Adrenal gland (tissue), 12 donors: ENCODE data around the gene NMU. TPM values are rescaled to one million over a fixed set of nuclear protein-coding genes. Genes with fewer than 3 reads are reported as not detected.
"Not testable (repeated sequence)": the region's sequence is repeated elsewhere in the genome, so short reads cannot be mapped to it uniquely, and the experiment has no call there.

ENCODE experiments used
- DNase-seq, 7 donors: peaks; one replicate each; pipeline ENCODE4 v3.0.0-alpha.2; 2019 to 2020
- H3K27ac ChIP-seq, 5 donors: fragments of 200-600 bp; sonication (generic) in 4 of 5; 1 replicate in 3 of 5; 2 replicates in 2 of 5; pipeline versions ENCODE4 v1.5.1 to v1.8.0; 2016 to 2020; ENCODE audit warnings: mild to moderate bottlenecking in 1 of 5
- H3K27me3 ChIP-seq: fragments of 200-600 bp; 2 replicates; pipeline ENCODE4 v1.8.0; 2021
- H3K36me3 ChIP-seq, 2 donors: fragments of 200-600 bp; replicated peaks in 1 of 2; 1 replicate in 1 of 2; 2 replicates in 1 of 2; pipeline versions ENCODE4 v1.5.1 to v1.8.0; 2018 to 2022
- H3K4me1 ChIP-seq, 2 donors: fragments of 200-600 bp; replicated peaks in 1 of 2; 1 replicate in 1 of 2; 2 replicates in 1 of 2; pipeline versions ENCODE4 v1.5.1 to v1.8.0; 2018 to 2021
- H3K4me3 ChIP-seq, 4 donors: fragments of 200-600 bp; sonication (generic) in 3 of 4; one replicate each; pipeline ENCODE4 v1.5.1; 2016 to 2018
- H3K9me3 ChIP-seq, 3 donors: fragments of 200-600 bp; sonication (generic) in 1 of 3; replicated peaks in 1 of 3; 1 replicate in 2 of 3; 2 replicates in 1 of 3; pipeline versions ENCODE4 v1.5.1 to v1.8.0; 2016 to 2021
- CTCF ChIP-seq, 6 experiments: fragments of 450-650 bp in 4 of 6; fragments of 200-600 bp in 2 of 6; sonication (generic) in 1 of 6; IDR thresholded peaks; 1 replicate in 5 of 6; 2 replicates in 1 of 6; pipeline versions ENCODE4 v1.5.1 to v1.8.0; 2016 to 2021; ENCODE audit warnings: antibody characterized with exemption in 6 of 6, mild to moderate bottlenecking in 2 of 6, moderate library complexity in 1 of 6
- POLR2A ChIP-seq, 2 donors: fragments of 450-650 bp; IDR thresholded peaks; one replicate each; pipeline ENCODE4 v1.6.1; 2017; ENCODE audit warnings: antibody characterized with exemption in 2 of 2, mild to moderate bottlenecking in 2 of 2, moderate library complexity in 1 of 2
- WGBS, 4 donors: extraction: QIAGEN DNeasy Blood & Tissue Kit in 2 of 4; methylation state at CpG; one replicate each; pipeline versions ENCODE4 v1.1.5 to v1.1.7; 2013 to 2017; 5-methylcytosine and 5-hydroxymethylcytosine counted together
- intact Hi-C, 2 donors: fragments of 100-400 bp; cut with DNase I; formaldehyde crosslinking; loops; one replicate each; pipeline versions ENCODE4 v1.14.1 to v1.15.0; 2022 to 2023
- polyA plus RNA-seq, 3 donors: library from polyadenylated mRNA; stranded (reverse); fragments of 200-250 nt in 2 of 3; fragments of 350-450 nt in 1 of 3; fragmentation: Illumina TruSeq in 1 of 3; extraction: RNeasy Lipid Tissue Mini Kit (QIAGEN cat#74804) in 1 of 3; gene quantifications; one replicate each; pipeline ENCODE4 v1.2.3, GENCODE V29; 2013 to 2014
- total RNA-seq, 9 donors: library from RNA; depleted of rRNA in 4 of 9; stranded (reverse); fragments of >200 nt in 4 of 9; fragments of 120-200 nt in 1 of 9; fragmentation: NEBNext Ultra II Directional in 1 of 9; extraction: Animal tissue kit (Norgen Biotek cat#: 25700) in 1 of 9; gene quantifications; one replicate each; pipeline versions ENCODE4 v1.1.0 to v1.2.4, GENCODE V29; 2013 to 2023
- donor health status: healthy with polysubstance abuse.
- donor health status: Bipolar disorder and iron deficiency.
- donor health status: DM: yes; HTN: yes; CAD: no.
- donor health status: DM: no; HTN: no; CAD: no.
- donor health status: DM: no; HTN: no; CAD: no.
- donor health status: DM: yes; HTN: yes; CAD: no.

The NMU gene
- total and polyA plus RNA-seq, 12 donors = 0.24 to 0.99 (median 0.39) TPM; not detected in 7

- Histone ChIP-seq H3K27me3 (no peaks in the 10 kb centered on the region), H3K27ac (no peak overlapping the region), H3K4me1 (no peaks in the 10 kb centered on the region), H3K36me3 (no peaks in the 10 kb centered on the region), H3K9me3 (no peaks in the 10 kb centered on the region), H3K4me3 (no peak overlapping the region)
- DNase-seq = no peak
- TF ChIP-seq POLR2A (IDR thresholded peaks at IDR 0.05) (no peak), CTCF (IDR thresholded peaks at IDR 0.05) (no peak)
- intact Hi-C loops = no loop called here
Observed at GRCh38 chr4:55600640-55601039, 35.5 kb downstream of the NMU start.

GRCh38 chr4:55598641-55599040, 37.5 kb downstream of the NMU start:
- Histone ChIP-seq H3K4me3 (no peak overlapping the region), H3K27ac (no peak overlapping the region), H3K36me3 (no peaks in the 10 kb centered on the region), H3K4me1 (no peaks in the 10 kb centered on the region), H3K27me3 (no peaks in the 10 kb centered on the region), H3K9me3 (no peaks in the 10 kb centered on the region)
- intact Hi-C loops = no loop called here
- no peak for DNase-seq
- WGBS, 4 donors = 77 to 92% (median 86%) methylated on average over 2 of the region's 2 CpGs
- TF ChIP-seq POLR2A (IDR thresholded peaks at IDR 0.05) (no peak), CTCF (IDR thresholded peaks at IDR 0.05) (no peak)

GRCh38 chr4:55592014-55592413, 44.1 kb downstream of the NMU start, which contains the start of gene PDCL2:
TSS of gene PDCL2 (minus strand) at chr4:55592245. CDS start at chr4:55592109, 136 bp downstream.
- intact Hi-C loops = no loop called here
- 91 to 94% (median 92%) methylated on average over 10 to 24 of the region's 24 CpGs for WGBS, 4 donors
- TF ChIP-seq CTCF (IDR thresholded peaks at IDR 0.05) (no peak), POLR2A (IDR thresholded peaks at IDR 0.05) (no peak)

DNA sequence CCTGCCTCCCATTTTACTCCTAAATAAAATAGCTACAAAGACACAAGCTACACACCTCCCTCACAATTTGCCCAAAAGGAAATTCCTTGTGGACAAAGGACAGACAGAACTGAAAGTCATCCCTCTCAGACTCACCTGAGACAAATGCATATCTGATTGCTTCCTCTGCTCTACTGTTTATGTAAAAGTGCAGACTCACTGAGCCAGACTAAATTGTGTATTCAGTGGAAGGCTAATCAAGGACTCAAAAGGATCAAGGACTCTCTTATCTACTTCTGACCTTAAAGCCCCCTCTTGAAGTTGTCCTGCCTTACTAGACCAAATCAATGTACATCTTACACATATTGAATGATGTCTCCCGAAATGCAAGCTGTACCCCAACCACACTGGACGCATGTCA, 47.9 kb downstream of the NMU start:
- Histone ChIP-seq H3K4me1 (no peaks in the 10 kb centered on the region), H3K27me3 (no peaks in the 10 kb centered on the region), H3K36me3 (no peaks in the 10 kb centered on the region), H3K9me3 (no peaks in the 10 kb centered on the region), H3K4me3 (no peak overlapping the region), H3K27ac (no peak overlapping the region)
- DNase-seq = no peak
- 76 to 97% (median 79%) methylated on average over 2 of the region's 2 CpGs for WGBS, 4 donors
- TF ChIP-seq POLR2A (IDR thresholded peaks at IDR 0.05) = no peak
- TF ChIP-seq CTCF (IDR thresholded peaks at IDR 0.05) = no peak
- intact Hi-C loops = no loop called here

More at GRCh38 chr4:55592014-55592413, 44.1 kb downstream of the NMU start, which contains the start of gene PDCL2:
- H3K27ac ChIP-seq = no peak within 1 kb of the TSS
- no peak for DNase-seq
- H3K4me3 ChIP-seq = no peak within 1 kb of the TSS
- H3K27me3 ChIP-seq = no peaks in the 10 kb centered on the region
- H3K9me3 ChIP-seq = no peaks in the 10 kb centered on the region
- no peaks in the 10 kb centered on the region for H3K4me1 ChIP-seq
- no peaks in the 10 kb centered on the region for H3K36me3 ChIP-seq

DNA sequence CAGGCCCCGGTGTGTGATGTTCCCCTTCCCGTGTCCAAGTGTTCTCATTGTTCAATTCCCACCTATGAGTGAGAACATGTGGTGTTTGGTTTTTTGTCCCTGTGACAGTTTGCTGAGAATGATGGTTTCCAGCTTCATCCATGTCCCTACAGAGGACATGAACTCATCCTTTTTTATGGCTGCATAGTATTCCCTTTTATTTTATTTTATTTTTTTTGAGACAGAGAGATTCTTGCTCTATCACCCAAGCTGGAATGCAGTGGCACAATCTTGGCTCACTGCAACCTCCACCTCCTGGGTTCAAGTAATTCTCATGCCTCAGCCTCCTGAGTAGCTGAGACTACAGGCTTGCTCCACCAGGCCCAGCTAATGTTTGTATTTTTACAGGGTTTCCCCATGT, 53.3 kb downstream of the NMU start:
- H3K4me1 ChIP-seq, H3K27me3 ChIP-seq, H3K36me3 ChIP-seq, H3K4me3 ChIP-seq, DNase-seq, H3K9me3 ChIP-seq, intact Hi-C loops, H3K27ac ChIP-seq: not testable (repeated sequence)
- WGBS, 4 donors = 80 to 100% (median 98%) methylated on average over 2 of the region's 2 CpGs; no CpG with 5 or more reads in 1 of the 4 donors
